Left lung (tissue), 10 donors: Measurements from ENCODE around the gene IFT88. TPM values are rescaled to one million over a fixed set of nuclear protein-coding genes. Genes with fewer than 3 reads are reported as not detected.

Experiments used
- ATAC-seq: fragments of 200-7000 bp; cut with Tn5 transposase; one replicate; pipeline ENCODE4 v1.9.1; 2020; ENCODE audit warnings: moderate library complexity
- DNase-seq, 4 donors: peaks; one replicate each; pipeline ENCODE4 v3.0.0-alpha.2; 2013 to 2020
- H3K27ac ChIP-seq, 2 donors: fragments of 200-600 bp; sonication (generic) in 1 of 2; one replicate each; pipeline versions ENCODE4 v1.5.0 to v1.8.0; 2020 to 2021
- H3K27me3 ChIP-seq, 2 donors: fragments of 200-600 bp; sonication (generic) in 1 of 2; one replicate each; pipeline versions ENCODE4 v1.5.0 to v1.8.0; 2020 to 2021
- H3K36me3 ChIP-seq, 2 donors: fragments of 200-600 bp; sonication (generic) in 1 of 2; one replicate each; pipeline versions ENCODE4 v1.5.0 to v1.8.0; 2020 to 2021
- H3K4me1 ChIP-seq, 2 donors: fragments of 200-600 bp; one replicate each; pipeline ENCODE4 v1.8.0; 2021
- H3K4me3 ChIP-seq, 2 donors: fragments of 200-600 bp; sonication (generic) in 1 of 2; one replicate each; pipeline versions ENCODE4 v1.5.0 to v1.8.0; 2020 to 2021; ENCODE audit warnings: mild to moderate bottlenecking in 1 of 2
- H3K9me3 ChIP-seq, 2 donors: fragments of 200-600 bp; sonication (generic) in 1 of 2; one replicate each; pipeline versions ENCODE4 v1.5.0 to v1.8.0; 2020 to 2021
- CTCF ChIP-seq, 2 donors: fragments of 200-600 bp; sonication (generic) in 1 of 2; IDR thresholded peaks; one replicate each; pipeline versions ENCODE4 v1.5.0 to v1.8.0; 2021; ENCODE audit warnings: antibody characterized with exemption in 2 of 2
- intact Hi-C, 2 donors: fragments of 100-400 bp; cut with DNase I; formaldehyde crosslinking; loops; one replicate each; pipeline versions ENCODE4 v1.11.2 to v1.14.2; 2022
- polyA plus RNA-seq, 6 donors: library from polyadenylated mRNA; unstranded; fragments of 120-200 nt; gene quantifications; one replicate each; pipeline ENCODE4 v1.2.1, GENCODE V29; 2013; ENCODE audit not compliant: insufficient read length in 6 of 6
- total RNA-seq, 2 donors: library from RNA; stranded (reverse); fragmentation: NEBNext Ultra II Directional; extraction: Animal tissue kit (Norgen Biotek cat#: 25700); gene quantifications; one replicate each; pipeline ENCODE4 v1.2.1, GENCODE V29; 2021
- donor health status: DM: no; HTN: yes; CAD: no.
- donor health status: DM: no; HTN: no; CAD: no.

Gene IFT88
- total and polyA plus RNA-seq, 8 donors, result 13.5 to 37.9 (median 35.8) TPM

GRCh38 chr13:20658451-20659040, 91.6 kb downstream of the IFT88 start:
- no peaks in the 10 kb centered on the region for H3K27me3 ChIP-seq
- H3K27ac ChIP-seq, result no peak overlapping the region
- no peaks in the 10 kb centered on the region for H3K9me3 ChIP-seq
- no peak for DNase-seq
- intact Hi-C loops, result no loop called here
- no peak for TF ChIP-seq CTCF (IDR thresholded peaks at IDR 0.05)
- H3K4me1 ChIP-seq, result no peaks in the 10 kb centered on the region
- peaks cover 0 to 11% of the 10 kb centered on the region in 2 donors for H3K36me3 ChIP-seq
- no peak overlapping the region for H3K4me3 ChIP-seq
- ATAC-seq, result no peak

GRCh38 chr13:20664351-20664750, 97.4 kb downstream of the IFT88 start:
- intact Hi-C loops, result no loop called here
- peaks cover 0 to 20% of the 10 kb centered on the region in 2 donors for H3K36me3 ChIP-seq

GRCh38 chr13:20666948-20667347, 100.0 kb downstream of the IFT88 start:
- Histone ChIP-seq H3K9me3 (no peaks in the 10 kb centered on the region), H3K27me3 (no peaks in the 10 kb centered on the region), H3K27ac (no peak overlapping the region), H3K4me3 (no peak overlapping the region), H3K36me3 (peaks cover 0 to 15% of the 10 kb centered on the region in 2 donors), H3K4me1 (no peaks in the 10 kb centered on the region)
- DNase-seq, result no peak
- no peak for TF ChIP-seq CTCF (IDR thresholded peaks at IDR 0.05)
- ATAC-seq, result no peak
- intact Hi-C loops, result no loop called here

More at GRCh38 chr13:20664351-20664750, 97.4 kb downstream of the IFT88 start:
- TF ChIP-seq CTCF (IDR thresholded peaks at IDR 0.05), result no peak
- no peak overlapping the region for H3K4me3 ChIP-seq
- DNase-seq (no peak), ATAC-seq (no peak)
- no peak overlapping the region for H3K27ac ChIP-seq
- no peaks in the 10 kb centered on the region for H3K9me3 ChIP-seq
- H3K4me1 ChIP-seq, result no peaks in the 10 kb centered on the region
- no peaks in the 10 kb centered on the region for H3K27me3 ChIP-seq

GRCh38 chr13:20667857-20668437, 101.0 kb downstream of the IFT88 start:
- no peak for TF ChIP-seq CTCF (IDR thresholded peaks at IDR 0.05)
- Histone ChIP-seq H3K4me1 (no peaks in the 10 kb centered on the region), H3K36me3 (peaks cover 0 to 15% of the 10 kb centered on the region in 2 donors), H3K4me3 (no peak overlapping the region), H3K9me3 (no peaks in the 10 kb centered on the region), H3K27ac (no peak overlapping the region), H3K27me3 (no peaks in the 10 kb centered on the region)
- DNase-seq (no peak), ATAC-seq (no peak)
- intact Hi-C loops, result no loop called here

- ATAC-seq (no peak), DNase-seq (no peak)
- Histone ChIP-seq H3K27ac (no peak overlapping the region), H3K36me3 (peaks cover 0 to 13% of the 10 kb centered on the region in 2 donors), H3K9me3 (no peaks in the 10 kb centered on the region), H3K4me3 (no peak overlapping the region), H3K4me1 (no peaks in the 10 kb centered on the region), H3K27me3 (no peaks in the 10 kb centered on the region)
- intact Hi-C loops, result no loop called here
- TF ChIP-seq CTCF (IDR thresholded peaks at IDR 0.05), result no peak
Measured at GRCh38 chr13:20669162-20669561, 102.2 kb downstream of the IFT88 start.
